Astrocyte of the hippocampus (primary cell): ENCODE results near the gene TACO1.
A peak's percentile ranks its signal among the peaks of the same experiment; 100 is the strongest.

Experiments
- DNase-seq: peaks from one replicate; pipeline ENCODE4 v3.0.0; 2011; ENCODE audit warnings: low read depth, low spot score

The TACO1 gene

DNA sequence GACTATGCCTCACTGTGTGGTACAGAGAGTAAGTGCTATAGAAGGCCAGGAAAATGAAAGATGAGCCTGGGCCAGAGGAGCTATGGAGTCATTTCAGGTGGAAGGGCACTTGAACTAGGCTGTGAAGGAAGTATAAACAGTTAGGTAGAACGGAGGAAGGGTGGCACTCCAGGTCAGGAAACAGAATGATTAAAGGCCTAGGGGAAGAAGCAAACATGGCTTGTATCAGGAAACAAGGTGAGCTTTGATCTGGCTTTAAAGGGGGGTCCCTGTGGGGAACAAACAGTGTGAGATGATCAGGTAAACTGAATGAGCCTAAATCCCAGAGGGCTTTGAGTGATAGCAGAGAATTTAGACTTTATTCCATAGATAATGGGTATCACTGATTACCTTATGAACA is 38.4 kb downstream of the TACO1 start:
- no peak for DNase-seq

- no peak for DNase-seq
Observed at GRCh38 chr17:63640038-63640437, 39.3 kb downstream of the TACO1 start.

DNA sequence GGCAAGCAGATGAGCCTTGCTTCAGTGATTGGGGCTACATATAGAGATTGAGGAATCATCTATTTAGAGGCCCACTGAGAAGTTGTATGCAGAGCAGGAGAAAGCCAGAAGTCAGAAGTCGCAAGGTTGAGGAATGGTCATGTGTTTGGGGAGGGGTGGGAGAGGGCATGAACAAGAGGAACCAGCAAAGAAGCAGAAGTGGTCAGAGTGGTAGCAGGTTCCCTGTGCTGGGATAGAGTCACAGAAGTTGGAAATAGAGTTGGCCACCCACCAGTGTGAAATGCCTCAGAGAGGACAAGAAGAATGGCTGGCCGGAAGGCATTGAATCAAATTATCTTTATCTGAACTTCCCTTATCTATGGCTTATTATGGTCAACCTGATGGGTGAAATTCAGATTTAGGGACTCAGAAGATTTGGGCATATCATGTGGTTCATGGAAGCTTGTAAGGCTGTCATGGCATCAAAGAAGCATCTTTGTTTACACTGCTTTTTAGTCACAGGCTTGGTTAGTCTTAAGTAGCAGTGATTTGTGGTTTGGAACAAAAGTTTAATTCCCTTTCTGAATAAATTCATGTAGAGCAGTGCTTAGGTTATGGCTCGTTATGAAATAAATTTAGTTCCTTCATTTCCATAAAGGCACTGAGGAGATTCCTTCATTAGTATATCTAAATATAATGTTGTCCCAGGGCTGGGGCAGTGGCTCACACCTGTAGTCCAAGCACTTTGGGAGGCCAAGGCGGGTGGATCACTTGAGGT is 41.2 kb downstream of the TACO1 start:
- DNase-seq, result no peak

DNA sequence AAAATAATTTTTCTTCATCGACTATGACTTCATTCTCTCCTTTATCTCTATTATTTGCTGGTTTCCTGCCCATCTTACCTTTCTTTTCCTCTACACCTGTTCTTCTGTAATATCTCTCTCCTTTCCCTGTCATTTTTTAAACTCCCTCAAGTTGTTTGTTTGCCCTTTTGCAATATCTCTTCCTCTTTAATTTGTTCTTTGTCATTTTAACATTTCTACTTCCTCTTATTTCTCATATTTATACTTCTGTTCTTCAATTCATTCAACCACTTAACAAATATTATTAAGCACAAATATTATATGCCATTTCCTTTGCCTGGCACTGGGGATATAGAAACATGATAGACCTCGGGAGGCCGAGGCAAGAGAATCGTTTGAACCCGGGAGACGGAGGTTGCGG is 44.2 kb downstream of the TACO1 start:
- no peak for DNase-seq

DNA sequence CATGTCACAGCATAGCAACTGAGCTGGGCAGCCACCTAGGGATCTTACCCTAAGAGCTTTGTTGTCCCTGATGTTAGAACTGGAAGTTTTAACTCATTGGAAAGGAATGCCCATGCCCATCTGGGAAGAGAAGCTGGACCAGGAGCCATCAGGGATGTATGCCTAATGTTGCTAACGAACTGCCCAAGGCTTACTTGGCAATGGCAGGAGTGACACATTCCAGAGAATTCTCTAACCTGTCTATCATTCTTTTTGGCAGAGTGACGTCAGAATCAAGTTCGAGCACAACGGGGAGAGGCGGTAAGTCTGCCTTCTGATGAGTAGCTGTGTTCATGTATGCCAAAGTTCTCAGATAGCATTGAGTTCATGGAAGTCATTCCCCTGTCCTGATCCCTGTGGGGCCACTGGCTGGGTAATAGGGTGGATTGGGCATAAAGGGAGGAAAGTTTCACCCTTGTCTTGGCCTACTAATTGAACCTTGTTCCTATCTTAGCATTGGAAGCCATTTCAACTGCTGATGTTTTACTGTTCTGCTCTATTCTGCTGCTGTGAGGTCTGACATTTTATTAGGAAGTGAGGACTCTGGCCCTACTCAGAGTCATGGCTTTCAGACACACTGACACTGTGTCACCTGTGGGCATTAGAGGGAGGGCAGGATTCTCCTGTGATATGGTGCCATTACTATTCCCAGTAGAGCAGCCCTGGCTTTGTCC is 45.2 kb downstream of the TACO1 start:
- DNase-seq, result peak; percentile 86

DNA sequence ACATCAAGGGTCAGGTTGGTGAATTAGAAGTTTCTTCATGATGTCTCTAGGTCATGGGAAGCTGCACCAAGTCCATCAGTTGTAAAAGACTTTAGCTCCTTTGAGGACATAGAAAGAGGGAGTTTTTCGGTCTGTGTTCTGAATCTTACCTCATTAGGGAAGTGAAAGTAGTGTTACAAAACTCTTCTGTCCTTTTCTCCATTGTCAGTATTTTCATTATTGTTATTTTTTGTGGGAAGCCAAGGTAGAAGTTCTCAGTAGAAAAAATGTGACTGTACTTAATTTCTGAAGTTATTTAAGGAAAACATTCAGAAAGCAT is 45.8 kb downstream of the TACO1 start:
- DNase-seq, result no peak

GRCh38 chr17:63647065-63647725 is 46.5 kb downstream of the TACO1 start:
- DNase-seq, result peak; percentile 96

DNA sequence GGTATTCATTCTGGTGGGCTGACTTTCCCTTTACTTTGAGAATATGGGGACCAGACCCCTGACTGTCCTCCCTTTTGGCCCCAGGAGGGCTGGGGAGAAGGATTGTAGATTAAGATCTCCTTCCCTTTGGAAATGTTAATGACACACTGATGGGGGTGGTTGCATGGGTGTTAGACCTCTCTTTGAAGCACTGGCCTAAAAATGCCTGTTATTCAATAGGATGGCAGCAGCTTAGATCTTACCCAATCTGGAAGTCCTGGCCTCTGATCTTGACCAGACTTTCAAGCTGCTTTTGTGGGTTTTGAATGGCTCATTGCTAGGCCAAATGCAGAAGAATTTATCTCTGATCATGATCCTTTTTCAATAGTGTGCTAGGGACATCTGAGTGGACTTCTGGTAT is 47.2 kb downstream of the TACO1 start:
- peak; percentile 23 for DNase-seq

DNA sequence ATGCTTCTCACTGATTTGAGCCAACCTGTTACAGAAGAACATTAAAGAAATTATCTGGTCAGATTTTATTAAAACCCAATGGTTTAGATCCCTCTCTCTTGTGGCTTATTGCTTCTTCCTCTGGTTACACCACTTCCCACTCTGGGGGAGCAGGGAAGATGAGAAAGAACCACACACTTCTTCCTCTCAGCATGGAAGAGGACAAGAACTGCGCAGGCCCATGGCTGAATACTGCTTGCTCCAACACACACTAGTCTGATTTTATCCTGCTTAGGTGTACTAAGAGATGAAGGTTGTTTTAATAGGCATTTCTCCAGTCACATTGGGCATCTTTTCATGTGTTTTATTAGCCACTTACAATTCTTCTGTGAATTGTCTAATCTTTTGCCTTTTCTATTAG is 49.1 kb downstream of the TACO1 start:
- DNase-seq, result no peak

GRCh38 chr17:63652106-63652505 is 51.4 kb downstream of the TACO1 start:
- DNase-seq, result no peak

DNA sequence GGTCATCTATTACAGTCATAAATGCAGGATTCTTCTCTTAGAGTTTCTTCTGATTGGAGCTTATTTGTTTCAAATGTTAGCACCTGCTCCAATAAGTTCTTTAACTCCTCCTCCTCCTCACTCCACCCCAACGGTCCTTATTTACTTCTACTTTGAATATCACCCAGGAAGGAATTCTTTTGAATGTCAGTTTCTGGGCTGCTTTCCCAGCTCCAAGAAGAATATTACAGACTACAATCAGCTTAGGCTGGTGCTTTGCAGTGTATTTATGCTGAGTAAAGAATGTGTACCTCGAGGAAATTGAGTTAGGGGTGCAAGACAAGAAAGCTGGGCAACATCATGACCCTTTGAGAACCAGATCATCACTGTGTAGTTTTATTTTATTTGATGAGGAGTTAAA is 52.4 kb downstream of the TACO1 start:
- DNase-seq, result peak; percentile 62

GRCh38 chr17:63657786-63658185 is 57.1 kb downstream of the TACO1 start:
- DNase-seq, result no peak
